ENCODE data around the gene SCN3A. TPM values are rescaled to one million over a fixed set of nuclear protein-coding genes. Genes with fewer than 3 reads are reported as not detected.

SCN3A gene
- 1.3 and 33.1 TPM in 2 replicates for total RNA-seq

DNA sequence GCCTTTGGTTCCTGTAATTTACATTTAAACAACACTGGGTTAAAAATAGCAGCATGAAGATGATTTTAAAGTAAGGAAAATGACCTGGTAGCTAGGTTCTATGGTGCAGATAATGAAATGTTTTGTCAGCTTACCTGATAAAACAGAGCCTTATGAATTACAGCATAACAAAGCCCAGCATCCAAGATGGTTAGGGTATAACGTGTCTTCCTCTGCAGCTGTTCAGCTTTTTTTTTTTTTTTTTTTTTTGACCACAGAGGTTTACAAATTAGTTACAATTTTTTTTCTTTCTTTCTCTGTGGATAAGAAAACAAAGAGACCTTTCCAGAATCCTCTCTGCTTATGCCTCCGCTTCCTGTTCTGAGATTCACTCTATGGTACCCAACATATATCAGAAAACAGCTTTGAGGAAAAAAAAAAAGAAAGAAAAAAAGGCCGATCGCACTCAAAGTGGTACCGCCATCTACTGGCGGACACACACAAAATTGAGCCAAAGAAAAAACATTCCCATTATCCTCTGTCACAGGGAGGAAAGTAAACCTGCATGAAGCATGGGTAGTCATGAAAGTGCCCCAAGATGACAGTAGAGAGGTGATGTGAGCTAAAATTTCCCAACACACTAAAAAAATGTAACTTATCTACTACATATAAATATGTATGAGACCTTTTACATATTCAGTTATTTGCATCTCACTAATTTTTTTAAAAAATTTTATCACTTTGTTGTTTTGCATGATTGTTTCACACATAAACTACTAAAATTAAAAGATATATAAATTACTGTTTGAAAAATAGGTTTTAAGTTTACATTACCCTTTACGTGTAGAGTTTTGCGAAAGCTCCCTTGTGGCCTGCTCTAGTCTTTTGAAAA lies at the start of gene SCN3A:
SCN3A (minus strand) TSS at position 362 of the 871 bp plus-strand sequence. CDS start 27,656 bp downstream, outside the sequence.
- DNase-seq (ENCODE audit: low read depth in 2 of 2): peak; percentile 40 to 64

DNA sequence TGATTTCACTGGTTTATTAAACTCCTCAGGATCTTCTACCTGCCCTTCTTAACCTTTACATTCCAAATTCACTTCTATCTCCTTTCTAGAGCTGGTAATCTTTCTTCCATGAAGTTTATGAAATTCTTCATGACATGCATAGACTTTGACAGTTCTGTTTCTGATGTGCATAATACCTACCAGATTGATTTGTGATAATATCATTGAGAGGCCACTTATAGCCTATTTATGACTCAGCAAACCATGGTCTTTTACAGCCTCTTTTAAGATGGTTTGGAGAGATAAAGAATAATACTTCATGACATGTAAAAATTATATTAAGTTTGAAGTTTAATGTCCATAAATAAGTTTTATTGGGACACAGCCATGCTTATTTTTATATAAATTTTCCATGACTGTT lies 49.3 kb upstream of the SCN3A start:
- DNase-seq (ENCODE audit: low read depth in 2 of 2): no peak

DNA sequence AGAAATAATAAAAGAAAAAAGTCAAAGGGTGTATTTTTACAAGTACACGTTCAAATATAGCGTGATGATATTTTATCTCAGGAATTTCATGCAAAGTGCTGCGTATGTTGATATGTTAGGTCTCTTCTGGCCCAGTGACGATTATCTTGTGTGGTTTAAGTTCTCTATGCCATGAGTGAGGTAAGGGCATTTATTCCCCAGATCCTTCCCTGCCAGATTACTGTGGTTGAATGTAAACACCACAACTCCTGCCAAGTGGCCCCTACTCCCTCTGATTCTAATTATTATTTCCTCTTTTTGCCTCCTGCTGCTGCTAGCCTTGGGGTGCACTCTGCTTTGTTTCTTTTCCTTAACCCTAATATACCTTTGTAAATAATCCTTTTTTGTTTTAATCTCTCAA lies 47.5 kb upstream of the SCN3A start:
- DNase-seq (ENCODE audit: low read depth in 2 of 2): no peak

DNA sequence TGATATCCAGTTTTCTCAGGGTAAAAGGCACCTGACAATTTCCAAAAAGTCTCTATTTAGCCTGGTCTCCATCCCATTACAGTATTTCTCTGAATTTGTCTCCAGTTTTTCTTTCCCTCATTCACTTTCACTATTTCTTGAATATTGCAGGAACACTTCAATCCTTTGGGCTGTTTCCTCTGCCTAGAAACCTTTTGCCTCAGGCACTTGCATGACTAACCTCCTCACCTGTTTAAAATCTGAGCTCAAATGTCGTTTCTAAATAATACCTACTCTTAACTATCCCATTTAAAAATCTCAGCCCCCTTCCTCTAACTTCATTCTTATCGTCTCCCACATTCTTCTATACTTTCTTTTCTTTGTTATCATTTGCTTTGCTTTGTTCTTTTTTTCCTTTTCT lies 44.4 kb upstream of the SCN3A start:
- no peak for DNase-seq (ENCODE audit: low read depth in 2 of 2)

DNA sequence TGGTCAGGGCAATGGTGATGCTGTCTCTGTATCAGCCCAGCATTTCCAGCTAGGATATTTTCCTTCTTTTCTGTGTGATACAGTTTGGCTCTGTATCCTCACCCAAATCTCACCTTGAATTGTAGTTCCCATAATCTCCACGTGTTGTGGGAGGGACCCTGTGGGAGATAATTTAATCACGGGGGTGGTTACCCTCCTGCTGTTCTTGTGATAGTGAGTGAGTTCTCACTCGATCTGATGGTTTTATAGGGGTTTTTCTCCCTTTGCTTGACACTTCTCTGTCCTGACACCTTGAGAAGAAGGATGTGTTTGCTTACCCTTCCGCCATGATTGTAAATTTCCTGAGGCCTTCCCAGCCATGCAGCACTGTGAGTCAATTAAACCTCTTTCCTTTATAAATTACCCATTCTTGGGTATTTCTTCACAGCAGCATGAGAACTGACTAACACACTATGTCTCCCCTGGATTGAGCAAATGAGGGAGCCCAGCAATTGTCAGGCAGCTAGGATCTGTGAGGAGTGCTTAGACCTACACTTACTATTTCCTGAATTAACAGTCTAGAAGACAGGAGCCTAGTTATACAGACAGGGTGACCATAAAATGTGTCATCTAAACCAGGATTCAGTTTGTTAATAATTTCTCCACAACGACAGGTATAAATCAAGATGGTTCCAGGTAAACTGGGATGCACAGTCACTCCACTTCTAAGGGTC lies 41.4 kb upstream of the SCN3A start:
- no peak for DNase-seq (ENCODE audit: low read depth in 2 of 2)

DNA sequence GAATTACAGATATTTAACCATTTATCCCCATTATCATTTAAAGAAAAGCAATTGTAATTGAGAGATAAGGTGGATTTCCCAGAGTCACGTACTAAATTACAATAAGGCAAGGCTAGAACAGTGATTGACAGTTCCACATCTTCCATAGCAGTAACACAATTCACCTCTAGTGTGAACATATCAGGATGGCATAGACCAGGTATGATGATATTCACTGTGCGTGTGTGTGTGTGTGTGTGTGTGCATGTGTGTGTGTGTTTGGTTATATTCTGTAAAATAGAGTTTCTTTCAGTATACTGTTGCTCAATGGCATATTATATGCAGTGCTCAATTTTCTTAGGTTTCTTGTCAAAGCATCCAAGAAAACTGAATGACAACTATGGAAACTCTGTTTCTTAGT lies 37.1 kb upstream of the SCN3A start:
- no peak for DNase-seq (ENCODE audit: low read depth in 2 of 2)

DNA sequence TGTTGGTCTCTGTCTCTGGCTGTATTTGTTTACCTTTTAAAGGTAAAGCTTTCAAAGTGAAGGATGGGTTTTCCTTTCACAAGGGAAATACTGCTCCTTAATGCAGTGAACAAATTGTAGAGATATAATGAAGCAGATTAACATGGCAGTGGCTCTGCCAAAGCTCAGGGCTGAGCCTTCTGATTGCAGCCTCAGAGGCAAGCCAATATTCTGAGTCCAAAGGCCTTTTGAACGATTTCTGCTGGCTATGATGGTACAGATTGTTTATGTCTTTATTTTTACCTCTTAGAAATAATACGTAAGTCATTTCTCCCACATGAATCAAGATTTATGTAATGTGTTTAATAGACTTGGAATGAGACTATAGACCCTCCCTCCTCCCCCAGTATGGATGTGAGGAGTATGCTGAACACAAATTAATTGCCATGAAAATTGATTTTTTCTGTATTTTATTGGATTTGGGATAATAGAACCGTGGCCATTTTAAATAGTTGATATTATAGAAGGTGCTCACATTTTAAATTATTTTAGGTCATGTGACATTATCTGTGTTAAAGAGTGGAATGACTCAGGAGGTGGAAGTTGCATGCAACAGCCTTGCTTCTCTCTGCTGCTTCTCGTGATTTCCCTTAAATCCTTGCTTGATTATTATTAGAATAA lies 36.1 kb upstream of the SCN3A start:
- no peak for DNase-seq (ENCODE audit: low read depth in 2 of 2)

DNA sequence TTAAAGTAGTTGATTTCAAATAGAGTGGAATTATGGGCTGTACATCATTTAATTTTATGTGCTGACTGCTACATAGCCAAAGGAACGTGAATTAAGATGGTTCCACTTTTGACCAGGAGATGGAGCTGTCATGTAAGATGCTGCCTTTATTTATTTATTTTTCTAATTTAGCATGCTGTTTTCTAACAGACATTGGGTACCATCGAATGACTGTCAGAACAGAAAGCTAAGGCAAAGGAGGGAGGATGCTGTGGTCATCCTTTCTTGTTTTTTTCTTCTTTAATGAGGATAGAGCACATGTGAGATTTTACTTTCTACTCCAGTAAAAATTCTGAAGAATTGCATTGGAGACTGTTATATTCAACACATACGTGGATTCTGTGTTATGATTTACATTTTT lies 35.4 kb upstream of the SCN3A start, which contains the start of gene SCN2A:
SCN2A (plus strand) TSS at position 185 of the 400 bp plus-strand sequence. CDS start 56,410 bp downstream, outside the sequence.
- peak; percentile 69 to 74 for DNase-seq (ENCODE audit: low read depth in 2 of 2)

DNA sequence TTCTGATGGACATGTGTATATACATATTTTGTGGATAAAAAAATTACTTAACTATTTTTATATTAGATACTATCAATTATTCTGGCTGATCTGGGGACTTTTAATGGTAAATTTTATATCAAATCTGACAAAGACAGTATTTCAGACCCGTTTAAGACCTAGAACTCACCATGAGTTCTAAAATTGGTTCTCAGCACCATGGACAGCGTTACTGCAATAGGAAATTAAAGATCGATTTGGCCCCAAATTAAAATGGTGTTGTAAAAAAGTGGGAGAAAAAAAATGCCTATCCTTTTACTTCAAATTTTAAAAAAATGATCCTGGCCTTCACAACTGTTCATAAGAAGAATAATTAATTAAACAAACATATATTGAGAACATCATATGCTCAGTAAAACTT lies 34.4 kb upstream of the SCN3A start:
- DNase-seq (ENCODE audit: low read depth in 2 of 2): peak; percentile 15 to 23

DNA sequence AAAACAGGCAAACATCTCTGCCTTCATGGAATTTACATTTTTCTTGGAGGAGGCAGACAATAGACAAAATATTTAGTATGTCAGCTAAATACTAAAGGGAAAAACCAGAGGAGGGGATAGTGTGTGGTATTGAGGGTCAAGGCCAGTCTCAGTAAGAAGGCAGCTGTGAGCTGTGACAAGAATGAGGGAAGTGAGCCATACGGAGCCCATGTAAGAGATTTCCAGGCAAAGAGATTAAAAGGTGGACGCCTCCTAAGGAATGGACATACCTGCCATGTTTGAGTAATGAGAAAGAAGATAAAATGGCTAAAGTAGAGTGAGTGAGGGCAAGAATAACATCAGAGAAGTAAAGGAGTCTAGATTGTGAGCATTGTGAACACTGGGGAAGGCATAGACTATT lies 33.2 kb upstream of the SCN3A start:
- no peak for DNase-seq (ENCODE audit: low read depth in 2 of 2)

DNA sequence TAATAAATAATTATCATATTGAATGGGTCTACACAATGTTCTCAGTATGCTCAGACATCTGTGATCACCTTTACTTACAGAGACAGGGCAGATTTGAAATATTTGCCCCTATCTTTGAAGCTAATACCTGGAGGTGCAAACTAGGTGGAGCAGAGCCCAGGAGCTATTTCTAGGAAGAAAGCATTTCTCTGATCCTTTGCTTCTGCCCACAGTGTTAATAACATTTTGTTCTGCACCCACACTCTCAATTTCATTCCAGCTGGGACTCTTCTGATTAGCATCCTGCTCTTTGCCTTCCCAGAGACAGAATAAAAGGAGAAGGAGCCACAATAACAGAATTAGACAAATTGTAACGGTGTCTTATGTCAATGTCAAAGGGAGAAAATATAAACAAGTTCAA lies 23.7 kb upstream of the SCN3A start:
- no peak for DNase-seq (ENCODE audit: low read depth in 2 of 2)

DNA sequence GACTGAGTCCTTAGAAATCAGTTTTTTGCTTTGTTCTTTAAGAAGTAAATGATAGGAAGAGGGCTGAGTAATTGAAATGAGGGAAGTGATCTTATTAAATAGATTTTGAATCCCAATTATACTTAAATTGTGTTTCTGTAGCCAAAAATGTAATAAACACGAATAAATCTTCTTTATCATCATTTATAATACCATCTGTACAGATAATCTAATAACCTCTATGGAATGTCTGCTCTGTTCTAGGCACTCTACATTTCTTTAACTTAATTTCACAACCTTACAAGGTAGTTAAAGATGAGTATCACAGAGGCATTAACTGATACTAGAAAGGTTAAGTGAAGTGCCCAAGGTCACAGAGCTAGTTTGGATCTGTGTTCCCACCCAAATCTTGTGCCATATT lies 21.1 kb upstream of the SCN3A start:
- DNase-seq (ENCODE audit: low read depth in 2 of 2): no peak

DNA sequence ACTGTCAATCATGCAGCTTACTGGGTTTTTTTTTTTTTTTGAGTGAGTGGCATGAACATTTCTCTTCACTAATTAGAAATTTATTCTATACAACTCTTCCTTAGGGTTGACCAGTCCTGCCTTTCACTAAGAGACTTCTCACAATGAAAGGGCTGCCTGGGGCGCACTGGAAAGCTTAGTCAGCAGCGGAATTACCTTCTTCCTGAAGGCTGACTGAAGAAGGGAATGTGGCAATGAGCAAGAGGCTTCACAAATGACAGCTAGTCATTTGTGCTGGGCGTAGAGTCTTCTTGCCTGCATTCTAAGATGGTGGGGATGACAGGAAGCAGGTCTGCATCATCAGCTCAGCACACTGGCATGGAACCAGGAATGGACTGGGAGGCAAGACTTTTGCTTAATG lies 15.6 kb upstream of the SCN3A start:
- DNase-seq (ENCODE audit: low read depth in 2 of 2): no peak

DNA sequence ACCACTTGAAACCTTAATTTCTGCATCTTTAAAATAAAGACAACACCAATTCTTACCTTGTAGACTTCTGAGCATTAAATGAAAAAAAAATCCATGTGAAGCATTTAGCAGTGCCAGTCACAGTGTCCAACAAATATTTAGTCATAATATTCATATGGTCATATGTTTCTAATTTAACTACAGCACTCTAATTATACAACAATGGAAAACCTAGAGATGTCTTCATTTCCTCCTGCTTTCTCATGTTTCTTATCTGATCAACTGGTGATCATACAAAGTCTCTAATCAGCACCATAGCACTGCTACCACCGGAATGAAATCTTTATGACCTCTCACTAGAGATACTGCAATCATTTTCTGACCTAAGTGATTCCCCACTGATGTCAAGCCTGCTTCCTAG lies 10.2 kb upstream of the SCN3A start:
- no peak for DNase-seq (ENCODE audit: low read depth in 2 of 2)

DNA sequence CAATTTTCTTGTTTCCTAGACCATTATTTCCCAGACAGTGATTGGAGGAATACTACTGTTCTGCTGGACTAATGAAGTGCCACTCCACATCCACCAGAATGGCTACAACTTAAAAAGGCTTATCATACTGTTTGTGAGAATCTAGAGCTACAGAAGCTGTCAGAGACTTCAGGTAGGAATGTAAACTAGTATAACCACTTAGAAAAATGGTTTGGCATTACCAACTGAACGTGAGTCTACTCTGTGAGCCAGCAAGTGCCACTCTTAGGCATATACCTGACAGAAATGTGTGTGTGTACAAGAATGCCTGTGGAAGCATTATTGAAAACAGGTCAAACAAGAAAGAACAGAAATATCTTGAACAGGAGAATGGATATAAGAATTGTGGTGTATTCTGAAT lies 4.2 kb upstream of the SCN3A start:
- no peak for DNase-seq (ENCODE audit: low read depth in 2 of 2)

DNA sequence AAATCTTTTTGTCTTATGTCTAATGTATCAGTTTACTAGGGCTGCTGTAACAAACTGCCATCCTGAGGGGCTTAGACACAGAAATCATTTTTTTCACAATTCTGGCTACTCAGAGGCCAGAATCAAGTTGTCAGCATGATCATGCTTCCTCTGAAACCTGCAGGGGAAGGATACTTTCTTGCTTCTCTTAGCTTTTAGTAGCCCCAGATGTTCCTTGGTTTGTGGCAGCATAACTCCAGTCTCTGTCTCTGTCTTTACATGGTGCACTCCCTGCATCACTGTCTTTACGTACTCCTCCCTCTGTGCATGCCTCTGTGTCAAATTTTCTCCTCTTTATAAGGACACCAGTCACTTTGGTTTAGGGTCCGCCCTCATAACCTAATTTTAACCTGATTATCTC lies 2.0 kb upstream of the SCN3A start:
- DNase-seq (ENCODE audit: low read depth in 2 of 2): no peak

DNA sequence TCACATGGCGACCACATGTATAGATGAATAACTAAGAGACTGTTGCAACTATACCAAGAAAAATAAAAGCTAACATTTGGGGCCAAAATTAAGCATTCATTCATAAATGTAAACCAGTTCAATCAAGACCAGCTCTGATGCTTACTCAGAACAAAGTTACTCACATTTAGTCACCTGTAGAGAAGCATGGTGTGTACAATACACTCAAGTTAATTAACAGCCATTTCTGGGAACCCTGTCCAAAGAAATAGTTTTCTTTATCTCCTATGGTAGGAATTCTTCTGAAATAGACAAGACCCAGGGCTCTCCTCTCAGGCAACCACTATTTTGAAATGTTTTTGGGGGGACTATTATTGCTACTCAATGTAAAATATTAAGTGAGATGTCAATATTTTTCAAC lies 1.6 kb downstream of the SCN3A start:
- no peak for DNase-seq (ENCODE audit: low read depth in 2 of 2)

DNA sequence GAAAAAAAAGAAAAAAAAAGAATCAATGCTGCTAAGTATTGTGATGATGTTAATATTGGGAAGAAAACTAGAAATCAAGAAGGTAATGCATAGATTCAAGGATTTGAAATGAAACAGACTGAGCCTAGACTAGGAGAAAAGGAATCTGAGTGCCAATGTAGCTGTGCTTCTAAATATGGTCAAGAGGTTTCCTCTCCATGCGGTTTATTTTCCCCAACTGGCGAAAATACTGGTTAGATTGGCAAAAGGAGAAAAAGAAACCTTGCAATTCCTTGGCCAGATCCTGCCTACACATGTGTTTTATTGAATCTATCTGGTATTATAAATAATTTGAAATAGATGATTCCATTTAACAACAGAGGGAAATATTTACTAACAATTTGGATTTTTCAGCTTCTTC lies 5.7 kb downstream of the SCN3A start:
- DNase-seq (ENCODE audit: low read depth in 2 of 2): no peak

DNA sequence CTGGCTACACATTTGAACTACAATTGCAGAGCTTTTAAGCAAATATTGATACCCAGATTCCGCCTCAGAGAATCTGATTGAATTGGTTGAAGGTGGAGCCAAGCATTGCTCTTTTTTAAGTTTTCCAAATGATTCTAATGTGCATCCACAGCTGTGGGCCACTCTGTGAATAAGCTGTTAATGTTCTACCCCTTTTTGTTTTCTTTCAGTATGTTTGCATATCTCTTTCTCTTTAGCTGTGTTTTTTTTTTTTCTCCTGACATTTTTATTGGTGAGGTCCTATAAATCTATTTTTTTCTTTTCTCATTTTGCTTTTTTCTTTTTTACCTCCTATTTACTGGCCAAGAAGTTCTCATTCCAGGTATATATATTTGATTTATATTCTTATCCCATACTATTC lies 6.5 kb downstream of the SCN3A start:
- no peak for DNase-seq (ENCODE audit: low read depth in 2 of 2)

DNA sequence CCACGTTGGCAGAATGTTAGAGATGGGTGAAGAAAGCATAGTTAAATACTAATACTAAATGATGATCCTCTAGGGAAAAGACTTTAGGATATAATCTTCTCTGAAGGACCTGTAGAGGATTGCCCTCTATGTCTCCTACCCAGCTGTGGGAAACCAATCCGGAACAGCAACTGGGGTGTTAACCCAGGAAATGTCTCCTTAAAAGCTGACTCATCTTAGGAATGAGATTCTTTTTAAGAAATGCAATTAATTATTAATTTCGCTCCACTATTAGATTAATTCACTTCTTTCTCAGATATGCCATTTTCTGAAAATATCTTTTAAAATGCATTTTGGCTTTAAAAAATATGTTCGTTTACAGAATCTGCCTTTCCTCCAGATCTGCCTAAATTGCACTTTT lies 7.4 kb downstream of the SCN3A start:
- DNase-seq (ENCODE audit: low read depth in 2 of 2): no peak

DNA sequence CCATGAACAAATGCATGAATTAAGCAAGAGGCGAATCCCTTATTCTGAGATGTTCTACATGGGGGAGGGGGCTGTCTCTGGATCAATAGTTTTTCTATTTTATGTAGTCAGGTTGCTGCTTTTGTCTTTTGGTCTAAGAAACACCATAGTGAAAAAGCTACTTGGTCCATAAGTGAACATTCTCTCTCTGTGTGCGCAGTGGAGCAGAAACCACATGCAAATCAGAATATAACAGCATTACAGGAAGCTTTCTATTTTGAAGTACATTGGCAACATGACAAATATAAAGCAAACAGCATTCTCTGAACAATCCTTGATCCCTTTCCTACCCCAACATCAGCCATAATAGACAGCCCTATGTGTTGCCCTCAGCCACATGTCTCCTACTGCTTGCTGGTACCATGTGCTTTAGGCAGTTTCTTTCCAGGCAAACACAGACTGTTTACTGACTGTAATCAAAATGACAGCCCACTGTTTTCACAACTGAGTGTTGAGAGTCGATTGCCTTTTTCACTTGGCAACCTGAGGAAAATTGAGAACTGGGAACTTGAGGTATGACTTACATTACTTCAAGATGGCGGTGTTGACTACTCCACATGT lies 10.6 kb downstream of the SCN3A start:
- no peak for DNase-seq (ENCODE audit: low read depth in 2 of 2)

DNA sequence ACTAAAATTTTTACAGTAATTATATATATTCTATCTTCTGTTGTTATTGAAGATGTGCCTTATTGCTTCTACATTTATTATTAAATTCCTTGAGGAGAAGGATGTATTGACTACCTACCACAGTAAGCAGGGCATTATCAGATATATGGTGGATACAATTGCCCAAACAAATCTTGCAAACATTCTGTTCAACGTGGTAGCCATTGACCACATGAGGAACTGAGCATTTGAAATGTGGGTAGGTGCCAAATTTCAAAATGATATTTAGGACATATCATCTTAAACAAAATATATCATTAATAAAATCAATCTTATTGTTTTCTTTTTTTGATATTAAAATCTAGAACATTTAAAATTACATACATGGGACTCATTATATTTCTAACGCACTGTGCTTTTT lies 11.1 kb downstream of the SCN3A start:
- DNase-seq (ENCODE audit: low read depth in 2 of 2): no peak

All from lung microvascular endothelial cell (primary cell).